ENCODE data around the gene MYO5B. TPM values are rescaled to one million over a fixed set of nuclear protein-coding genes. Genes with fewer than 3 reads are reported as not detected.
A peak's percentile ranks its signal among the peaks of the same experiment; 100 is the strongest.

Gene MYO5B
- total RNA-seq, 4 donors from 2014 or later, result 0.63 to 31.0 (median 13.0) TPM

GRCh38 chr18:49863769-49864621 lies 331.0 kb downstream of the MYO5B start:
- DNase-seq (ENCODE audit: low spot score) (no peak), ATAC-seq (ENCODE audit: low FRiP score) (no peak)
- TF ChIP-seq, protein P1, sequence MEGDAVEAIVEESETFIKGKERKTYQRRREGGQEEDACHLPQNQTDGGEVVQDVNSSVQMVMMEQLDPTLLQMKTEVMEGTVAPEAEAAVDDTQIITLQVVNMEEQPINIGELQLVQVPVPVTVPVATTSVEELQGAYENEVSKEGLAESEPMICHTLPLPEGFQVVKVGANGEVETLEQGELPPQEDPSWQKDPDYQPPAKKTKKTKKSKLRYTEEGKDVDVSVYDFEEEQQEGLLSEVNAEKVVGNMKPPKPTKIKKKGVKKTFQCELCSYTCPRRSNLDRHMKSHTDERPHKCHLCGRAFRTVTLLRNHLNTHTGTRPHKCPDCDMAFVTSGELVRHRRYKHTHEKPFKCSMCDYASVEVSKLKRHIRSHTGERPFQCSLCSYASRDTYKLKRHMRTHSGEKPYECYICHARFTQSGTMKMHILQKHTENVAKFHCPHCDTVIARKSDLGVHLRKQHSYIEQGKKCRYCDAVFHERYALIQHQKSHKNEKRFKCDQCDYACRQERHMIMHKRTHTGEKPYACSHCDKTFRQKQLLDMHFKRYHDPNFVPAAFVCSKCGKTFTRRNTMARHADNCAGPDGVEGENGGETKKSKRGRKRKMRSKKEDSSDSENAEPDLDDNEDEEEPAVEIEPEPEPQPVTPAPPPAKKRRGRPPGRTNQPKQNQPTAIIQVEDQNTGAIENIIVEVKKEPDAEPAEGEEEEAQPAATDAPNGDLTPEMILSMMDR (IDR thresholded peaks at IDR 0.05), result no peak

- ATAC-seq (ENCODE audit: low FRiP score) (no peak), DNase-seq (ENCODE audit: low spot score) (no peak)
- TF ChIP-seq, protein P1 (IDR thresholded peaks at IDR 0.05), result no peak
These were observed 332.1 kb downstream of the MYO5B start for GRCh38 chr18:49862656-49863385.

GRCh38 chr18:49861659-49862058 lies 333.3 kb downstream of the MYO5B start:
- DNase-seq (ENCODE audit: low spot score), result no peak
- no peak for ATAC-seq (ENCODE audit: low FRiP score)
- TF ChIP-seq, protein P1 (IDR thresholded peaks at IDR 0.05), result no peak

GRCh38 chr18:49859725-49860124 lies 335.2 kb downstream of the MYO5B start:
- no peak for ATAC-seq (ENCODE audit: low FRiP score)
- TF ChIP-seq, protein P1 (IDR thresholded peaks at IDR 0.05), result no peak

DNA sequence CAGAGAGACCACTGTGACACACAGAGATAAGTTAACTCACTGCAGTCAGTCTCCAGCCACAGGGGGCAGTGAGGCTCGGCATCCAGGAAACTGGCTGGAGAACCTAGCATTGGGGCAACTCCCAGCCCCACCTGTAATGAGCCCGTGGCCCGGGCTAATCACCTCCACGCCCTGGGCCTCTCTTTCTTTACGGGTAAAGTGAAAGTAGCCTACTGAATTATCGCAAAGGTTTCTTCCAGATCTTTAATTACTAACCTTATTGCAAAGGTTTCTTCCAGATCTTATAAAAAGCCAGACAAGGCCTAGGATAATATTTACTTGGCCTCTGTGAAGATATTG lies 336.0 kb downstream of the MYO5B start:
- no peak for DNase-seq (ENCODE audit: low spot score)
- TF ChIP-seq, protein P1 (IDR thresholded peaks at IDR 0.05), result no peak
- peak; percentile 37 for ATAC-seq (ENCODE audit: low FRiP score)

More at GRCh38 chr18:49859725-49860124, 335.2 kb downstream of the MYO5B start:
- no peak for DNase-seq (ENCODE audit: low spot score)

DNA sequence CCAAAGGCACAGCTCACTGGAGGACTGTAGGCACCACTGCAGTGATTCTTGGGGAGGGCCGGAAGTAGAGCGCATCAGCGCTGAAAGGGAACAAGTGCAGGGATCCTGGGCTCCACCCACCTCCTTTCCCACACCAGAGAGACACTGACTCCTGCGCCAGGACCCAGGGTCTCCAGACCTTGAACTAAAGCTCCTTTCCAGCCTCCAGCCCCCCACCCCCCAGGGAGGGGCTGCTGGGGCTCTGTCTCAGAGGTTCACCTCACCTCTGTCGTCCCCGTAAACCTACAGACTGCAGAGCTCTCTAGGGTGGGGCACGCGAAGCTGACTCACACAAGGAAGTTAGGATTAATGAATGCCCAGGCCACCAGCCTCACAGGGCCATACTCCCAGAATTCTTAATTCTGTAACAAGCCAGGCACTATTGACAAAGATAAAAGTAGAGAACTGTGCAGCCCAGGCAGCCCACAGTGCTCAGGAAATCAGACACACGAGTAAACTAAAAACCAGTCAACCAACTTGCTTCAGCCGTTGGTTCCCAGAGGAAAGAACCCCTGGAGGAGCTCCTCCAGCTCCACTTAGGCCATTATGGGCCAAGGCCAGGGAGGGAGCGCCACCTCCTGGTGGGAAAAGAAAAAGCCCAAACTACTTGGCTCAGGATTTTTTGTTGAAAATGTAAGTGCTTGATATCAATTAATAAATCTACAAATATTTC lies 336.5 kb downstream of the MYO5B start:
- TF ChIP-seq, protein P1 (IDR thresholded peaks at IDR 0.05), result peak in 2 of 3 donors; percentile 20 to 47
- ATAC-seq (ENCODE audit: low FRiP score) (peak; percentile 74), DNase-seq (ENCODE audit: low spot score) (peak; percentile 44)

Measured in omental fat pad (tissue), 4 donors.